Kidney tubule cell (primary cell): ENCODE data around the gene TSPYL2.

Experiments
- DNase-seq: peaks from one replicate; pipeline ENCODE4 v3.0.0-alpha.2; 2018; ENCODE audit warnings: low spot score

Gene TSPYL2

DNA sequence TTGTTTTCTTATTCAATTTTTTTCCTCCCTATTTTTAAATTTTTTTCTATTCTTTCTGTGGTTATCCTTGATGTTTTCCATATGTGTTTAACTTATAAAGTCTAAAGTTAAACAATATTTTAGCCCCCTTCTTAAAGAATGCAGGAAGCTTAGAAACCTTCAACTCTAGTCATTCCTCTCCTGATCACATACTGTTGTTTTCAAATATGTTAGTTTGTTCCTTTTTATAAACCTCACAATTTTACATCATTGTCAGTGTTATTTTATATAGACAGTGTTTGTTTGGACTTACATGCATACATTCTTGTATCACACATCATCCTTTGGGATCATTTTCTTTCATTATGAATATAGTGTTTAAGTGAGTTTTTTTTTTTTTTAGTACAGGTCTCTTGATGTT lies 43.3 kb downstream of the TSPYL2 start:
- no peak for DNase-seq

GRCh38 chrX:53126377-53126776 lies 44.2 kb downstream of the TSPYL2 start:
- DNase-seq: no peak

GRCh38 chrX:53128097-53128749 lies 46.1 kb downstream of the TSPYL2 start:
- no peak for DNase-seq

- DNase-seq: no peak
These were observed 51.2 kb downstream of the TSPYL2 start for GRCh38 chrX:53133400-53133799.

DNA sequence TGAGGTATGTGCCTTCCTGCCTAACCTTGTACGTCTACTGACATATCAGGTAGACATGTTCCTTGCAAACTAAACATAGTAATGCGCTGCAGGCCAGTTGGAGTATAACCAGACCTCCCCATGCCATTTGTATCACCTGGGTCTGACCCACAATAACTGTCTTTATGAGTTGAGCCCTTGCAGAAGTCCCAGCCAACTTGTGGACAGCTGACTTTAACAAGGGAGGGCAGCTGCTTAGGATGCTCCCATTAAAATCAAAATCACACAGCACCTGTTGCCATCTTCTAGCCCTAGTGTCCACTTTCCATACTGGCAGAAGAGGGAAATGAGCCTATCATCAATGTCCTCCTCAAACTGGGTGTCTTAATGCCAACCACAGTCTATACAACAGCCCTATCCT lies 53.4 kb downstream of the TSPYL2 start:
- DNase-seq: no peak
